GM19324 (cell line): ENCODE data around the gene CST5.
"Not testable (repeated sequence)": the region's sequence is repeated elsewhere in the genome, so short reads cannot be mapped to it uniquely, and the experiment has no call there.

Source experiments
- ATAC-seq: cut with Tn5 transposase; IDR thresholded peaks from one replicate; pipeline ENCODE4 v1.9.1; 2021; ENCODE audit warnings: mild to moderate bottlenecking, moderate library complexity; ENCODE audit not compliant: unreplicated experiment, low FRiP score

Gene CST5

GRCh38 chr20:23856736-23857135 is 22.8 kb downstream of the CST5 start:
- ATAC-seq = no peak

- no peak for ATAC-seq
Observed at GRCh38 chr20:23856226-23856625, 23.3 kb downstream of the CST5 start.

GRCh38 chr20:23841693-23842092 is 37.9 kb downstream of the CST5 start:
- ATAC-seq = no peak

- no peak for ATAC-seq
Observed at GRCh38 chr20:23835716-23836115, 43.8 kb downstream of the CST5 start.

- ATAC-seq = no peak
Observed at GRCh38 chr20:23832775-23833513, 46.6 kb downstream of the CST5 start.

- not testable (repeated sequence) for ATAC-seq
Observed at GRCh38 chr20:23831961-23832360, 47.6 kb downstream of the CST5 start.

GRCh38 chr20:23826541-23827021 is 53.0 kb downstream of the CST5 start, which contains the start of gene CST2:
CST2 (minus strand) TSS chr20:23826729; CDS start chr20:23826660, 69 bp downstream.
- no peak for ATAC-seq
